ENCODE data around the gene CHST5. TPM values are rescaled to one million over a fixed set of nuclear protein-coding genes. Genes with fewer than 3 reads are reported as not detected.

The CHST5 gene
- polyA plus RNA-seq, 1 donor (not counting 4 experiments of a cell fraction or from before 2014, with no cell fraction given) = 0.12 TPM

- Histone ChIP-seq H3K9ac (ENCODE audit: control insufficient read depth, extremely low read depth, insufficient read depth, low read length) (no peak overlapping the region), H3K27ac (ENCODE audit: control insufficient read depth, insufficient read depth, low read length) (no peak overlapping the region), H3K79me2 (ENCODE audit: control insufficient read depth, insufficient read depth, low read length) (no peaks in the 10 kb centered on the region), H3K36me3 (ENCODE audit: control insufficient read depth in 2 of 2, extremely low read depth in 1 of 2, insufficient read depth in 2 of 2, low read length in 2 of 2) (peaks cover 9 to 16% of the 10 kb centered on the region in 2 experiments), H3K4me1 (ENCODE audit: control insufficient read depth, extremely low read depth, insufficient read depth, low read length) (no peaks in the 10 kb centered on the region), H3K4me2 (ENCODE audit: control insufficient read depth, extremely low read depth, insufficient read depth, low read depth, low read length) (no peak overlapping the region), H3K4me3 (ENCODE audit: control insufficient read depth in 2 of 3, extremely low read depth in 1 of 3, insufficient read depth in 2 of 3, low read depth in 1 of 3, low read length in 3 of 3) (no peak overlapping the region), H3K9me3 (ENCODE audit: control insufficient read depth, low read depth, low read length) (no peaks in the 10 kb centered on the region), H2AFZ (ENCODE audit: control insufficient read depth, low read length) (no peak overlapping the region), H3K9me1 (ENCODE audit: control insufficient read depth, extremely low read depth, insufficient read depth, low read length) (no peaks in the 10 kb centered on the region), H3K27me3 (ENCODE audit: control insufficient read depth, extremely low read depth, insufficient read depth, low read length) (no peaks in the 10 kb centered on the region), H4K20me1 (ENCODE audit: control insufficient read depth, extremely low read depth, insufficient read depth, low read length) (no peaks in the 10 kb centered on the region)
- FAIRE-seq (no peak), DNase-seq (ENCODE audit: low read depth, low spot score) (no peak)
- no peak for TF ChIP-seq CTCF (optimal IDR thresholded peaks at IDR 0.05 in 1 of 3, IDR thresholded peaks at IDR 0.05 in 1 of 3, conservative IDR thresholded peaks at IDR 0.05 in 1 of 3; ENCODE audit: extremely low read depth in 1 of 3, insufficient read depth in 2 of 3, low read length in 3 of 3)
- TF ChIP-seq EZH2 (IDR thresholded peaks at IDR 0.05; ENCODE audit: low read length) = no peak
- dilution Hi-C loops (cut with MboI; ENCODE audit: extremely low pct_ligation_motif_present, low sequenced_read_pairs) = no loop called here
These were observed 42.3 kb upstream of the CHST5 start for GRCh38 chr16:75578212-75578611.

GRCh38 chr16:75576384-75576811, 40.5 kb upstream of the CHST5 start:
- dilution Hi-C loops (cut with MboI; ENCODE audit: extremely low pct_ligation_motif_present, low sequenced_read_pairs) = no loop called here
- no peak for TF ChIP-seq EZH2 (IDR thresholded peaks at IDR 0.05; ENCODE audit: low read length)
- TF ChIP-seq CTCF (optimal IDR thresholded peaks at IDR 0.05 in 1 of 3, IDR thresholded peaks at IDR 0.05 in 1 of 3, conservative IDR thresholded peaks at IDR 0.05 in 1 of 3; ENCODE audit: extremely low read depth in 1 of 3, insufficient read depth in 2 of 3, low read length in 3 of 3) = no peak
- Histone ChIP-seq H3K4me1 (ENCODE audit: control insufficient read depth, extremely low read depth, insufficient read depth, low read length) (no peaks in the 10 kb centered on the region), H3K9ac (ENCODE audit: control insufficient read depth, extremely low read depth, insufficient read depth, low read length) (no peak overlapping the region), H3K9me3 (ENCODE audit: control insufficient read depth, low read depth, low read length) (no peaks in the 10 kb centered on the region), H2AFZ (ENCODE audit: control insufficient read depth, low read length) (no peak overlapping the region), H3K4me3 (ENCODE audit: control insufficient read depth in 2 of 3, extremely low read depth in 1 of 3, insufficient read depth in 2 of 3, low read depth in 1 of 3, low read length in 3 of 3) (no peak overlapping the region), H3K27ac (ENCODE audit: control insufficient read depth, insufficient read depth, low read length) (no peak overlapping the region), H4K20me1 (ENCODE audit: control insufficient read depth, extremely low read depth, insufficient read depth, low read length) (no peaks in the 10 kb centered on the region), H3K27me3 (ENCODE audit: control insufficient read depth, extremely low read depth, insufficient read depth, low read length) (no peaks in the 10 kb centered on the region), H3K9me1 (ENCODE audit: control insufficient read depth, extremely low read depth, insufficient read depth, low read length) (no peaks in the 10 kb centered on the region), H3K79me2 (ENCODE audit: control insufficient read depth, insufficient read depth, low read length) (no peaks in the 10 kb centered on the region), H3K4me2 (ENCODE audit: control insufficient read depth, extremely low read depth, insufficient read depth, low read depth, low read length) (no peak overlapping the region), H3K36me3 (ENCODE audit: control insufficient read depth in 2 of 2, extremely low read depth in 1 of 2, insufficient read depth in 2 of 2, low read length in 2 of 2) (peaks cover 17 to 21% of the 10 kb centered on the region in 2 experiments)
- FAIRE-seq (no peak), DNase-seq (ENCODE audit: low read depth, low spot score) (no peak)
